ACHN (cell line): ENCODE results near the gene HSPBAP1.
A peak's percentile ranks its signal among the peaks of the same experiment; 100 is the strongest.

ENCODE experiments used
- DNase-seq: peaks from one replicate; pipeline ENCODE4 v3.0.0-alpha.2; 2015
- in situ Hi-C: cut with HindIII; loops from 2 replicates; pipeline ENCODE4 v1.10.0; 2017; ENCODE audit warnings: low sequenced_read_pairs, low pct_ligation_motif_present, low pct_unique_long_range_greater_than_20kb

The HSPBAP1 gene

DNA sequence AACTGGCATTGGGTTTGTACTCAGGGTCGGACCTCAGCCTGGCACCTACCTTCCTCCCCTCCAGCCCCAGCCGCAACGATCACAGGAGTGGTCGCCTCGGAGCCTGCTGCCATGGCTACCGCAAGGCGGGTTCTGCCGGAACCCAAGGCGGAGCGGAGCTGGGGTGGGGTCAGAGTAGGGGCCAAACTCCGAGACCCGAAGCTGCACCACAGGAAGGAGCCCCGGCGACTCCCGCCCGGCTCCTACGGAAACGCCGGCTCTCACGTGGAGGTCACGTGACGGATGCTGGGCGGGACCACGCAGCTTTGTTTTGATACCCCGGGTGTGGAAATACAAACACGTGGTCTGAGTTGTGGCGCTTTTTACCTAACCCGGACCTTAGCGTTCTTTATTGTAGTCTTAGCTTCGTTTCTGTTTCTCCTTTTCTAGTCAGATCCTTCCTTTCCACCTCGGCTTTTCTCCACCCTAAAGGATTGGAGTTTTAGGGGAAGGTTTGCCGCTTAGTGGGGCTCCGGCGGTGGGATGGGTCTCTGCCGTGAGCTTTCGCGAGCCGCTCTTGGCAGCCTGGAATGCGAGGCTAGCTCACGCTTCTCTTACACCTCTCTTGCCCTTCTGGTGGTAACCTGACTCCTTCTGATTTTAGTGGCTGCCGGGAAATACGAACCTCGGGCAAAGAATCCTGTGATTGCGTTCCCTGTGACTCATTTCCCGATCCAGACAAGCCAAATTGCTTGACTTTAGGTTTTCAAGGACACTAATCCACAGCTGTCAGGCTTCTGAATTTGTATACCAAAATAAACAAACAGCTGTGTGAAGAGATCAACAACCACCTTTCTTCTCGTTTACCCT is at the start of gene HSPBAP1:
Gene HSPBAP1 (minus strand): TSS at position 264 of the 849 bp plus-strand sequence. CDS start 151 bp downstream, at position 113.
- DNase-seq: peak; percentile 87

DNA sequence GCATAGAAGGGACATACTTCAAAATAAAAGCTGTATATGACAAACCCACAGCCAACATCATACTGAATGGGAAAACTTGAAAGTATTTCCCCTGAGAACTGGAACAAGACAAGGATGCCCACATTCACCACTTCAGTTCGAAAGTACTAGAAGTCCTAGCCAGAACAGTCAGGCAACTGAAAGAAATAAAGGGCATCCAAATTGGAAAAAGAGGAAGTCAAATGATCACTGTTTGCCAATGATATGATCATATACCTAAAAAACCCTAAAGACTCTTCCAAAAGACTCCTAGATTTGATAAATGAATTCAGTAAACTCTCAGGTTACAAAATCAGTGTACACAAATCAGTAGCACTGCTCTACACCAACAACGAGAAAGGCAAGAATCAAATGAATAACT is 42.0 kb upstream of the HSPBAP1 start:
- in situ Hi-C loops: no loop called here
- DNase-seq: no peak

More for the DNA sequence above, at the start of gene HSPBAP1:
- in situ Hi-C loops: no loop called here

DNA sequence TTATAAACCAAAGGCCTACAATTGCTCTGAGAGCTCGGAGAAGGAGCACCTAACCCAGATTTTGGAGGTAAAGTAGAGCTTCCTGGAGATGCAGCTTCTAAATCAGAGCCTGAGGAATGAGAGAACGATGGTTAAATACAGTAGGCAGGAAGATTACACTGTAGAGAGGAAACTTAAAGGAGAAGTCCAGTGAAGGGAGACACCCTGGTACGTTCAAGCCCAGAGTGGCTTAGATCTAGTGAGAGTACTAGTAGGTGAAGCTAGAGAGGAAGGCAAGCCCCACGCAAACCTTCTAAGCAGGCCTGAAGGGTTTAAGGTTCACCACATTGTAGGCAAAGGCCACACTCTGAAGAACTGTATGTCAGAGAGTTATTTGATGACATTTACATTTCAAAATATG is 34.6 kb upstream of the HSPBAP1 start:
- in situ Hi-C loops: no loop called here
- DNase-seq: no peak

DNA sequence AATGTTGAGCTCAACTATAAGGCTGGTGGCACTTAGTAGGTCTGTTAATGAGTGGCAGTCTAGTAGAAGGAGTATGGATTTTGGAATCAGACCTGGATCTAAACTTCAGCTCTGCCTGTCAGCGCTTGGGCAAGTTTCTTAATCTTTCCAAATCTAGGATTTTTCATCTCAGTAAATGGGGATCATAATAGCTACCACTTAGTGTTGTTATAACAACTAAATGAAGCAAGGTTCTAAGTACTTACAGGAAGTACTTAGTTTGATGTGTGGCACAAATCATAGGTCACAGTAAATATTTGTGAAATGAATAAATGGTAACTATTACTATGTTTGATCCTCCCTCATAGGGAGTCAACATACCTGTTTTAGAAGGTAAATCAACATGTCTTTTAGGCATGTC is 32.6 kb upstream of the HSPBAP1 start:
- in situ Hi-C loops: no loop called here
- no peak for DNase-seq

GRCh38 chr3:122825460-122825859 is 31.8 kb upstream of the HSPBAP1 start:
- in situ Hi-C loops: no loop called here
- no peak for DNase-seq

- DNase-seq: no peak
- in situ Hi-C loops: no loop called here
Measured at GRCh38 chr3:122824465-122825381, 31.1 kb upstream of the HSPBAP1 start.

- no peak for DNase-seq
- in situ Hi-C loops: no loop called here
Measured at GRCh38 chr3:122816587-122816986, 23.0 kb upstream of the HSPBAP1 start.

- in situ Hi-C loops: no loop called here
- no peak for DNase-seq
Measured at GRCh38 chr3:122810734-122811133, 17.1 kb upstream of the HSPBAP1 start.

DNA sequence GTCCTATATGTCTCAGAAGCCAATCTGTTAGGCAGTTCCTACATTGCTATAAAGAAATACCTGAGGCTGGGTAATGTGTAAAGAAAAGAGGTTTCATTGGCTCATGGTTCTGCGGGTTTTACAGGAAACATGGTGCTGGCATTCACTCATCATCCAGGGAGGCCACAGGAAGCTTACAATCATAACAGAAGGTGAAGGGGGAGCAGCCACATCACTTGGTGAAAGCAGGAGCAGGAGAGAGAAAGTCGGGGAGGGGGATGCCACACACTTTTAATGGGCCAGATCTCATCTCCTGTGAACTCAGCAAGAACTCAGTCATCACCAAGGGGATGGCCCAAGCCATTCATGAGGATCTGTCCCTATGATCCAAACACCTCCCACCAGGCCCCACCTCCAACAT is 10.3 kb upstream of the HSPBAP1 start:
- no peak for DNase-seq
- in situ Hi-C loops: no loop called here

GRCh38 chr3:122802323-122802722 is 8.7 kb upstream of the HSPBAP1 start:
- DNase-seq: no peak
- in situ Hi-C loops: no loop called here

DNA sequence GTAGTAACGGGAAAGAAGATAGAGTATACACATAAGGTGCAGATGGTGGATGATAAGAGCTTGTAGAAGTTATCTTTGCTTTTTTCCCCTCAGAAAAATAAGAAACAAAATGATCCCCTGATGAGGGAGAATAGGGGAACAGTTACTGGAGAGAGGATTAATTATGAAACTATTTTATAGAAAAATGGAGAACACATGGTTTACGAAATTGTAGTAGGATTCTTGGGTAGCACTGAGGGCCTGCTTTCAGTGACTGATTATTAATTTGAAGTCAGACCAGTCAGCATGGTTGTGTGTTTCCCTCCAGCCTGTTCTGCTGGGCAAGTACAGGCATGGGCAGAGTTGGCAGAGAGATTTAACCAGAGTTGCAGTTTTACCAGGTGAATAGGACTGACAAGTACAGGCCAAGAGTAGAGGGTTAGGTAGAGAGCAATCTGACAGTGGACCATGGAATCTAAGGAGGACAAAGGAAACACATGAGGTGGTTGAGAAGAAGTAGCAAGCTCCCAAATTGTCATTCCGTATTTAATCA is 7.1 kb upstream of the HSPBAP1 start:
- in situ Hi-C loops: no loop called here
- DNase-seq: no peak

DNA sequence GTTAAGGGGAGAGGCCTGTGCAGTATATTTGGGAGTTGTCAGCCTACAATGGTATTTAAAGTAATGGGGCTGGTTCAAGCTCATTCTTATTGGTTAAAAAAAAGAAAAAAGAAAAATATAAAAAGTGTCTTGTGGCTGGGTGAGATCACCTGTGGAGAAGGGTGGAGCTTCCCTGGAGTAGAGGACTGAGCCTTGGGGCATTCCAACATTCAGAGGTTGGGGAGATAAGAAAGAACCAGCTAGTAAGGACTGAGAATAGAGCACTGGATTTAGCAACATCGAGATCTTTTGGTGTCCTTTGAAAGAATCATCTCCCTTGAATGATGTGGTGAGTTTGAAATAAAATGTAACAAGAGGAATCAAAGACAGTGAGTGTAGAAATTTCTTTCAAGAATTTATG is 6.4 kb upstream of the HSPBAP1 start:
- in situ Hi-C loops: no loop called here
- no peak for DNase-seq

DNA sequence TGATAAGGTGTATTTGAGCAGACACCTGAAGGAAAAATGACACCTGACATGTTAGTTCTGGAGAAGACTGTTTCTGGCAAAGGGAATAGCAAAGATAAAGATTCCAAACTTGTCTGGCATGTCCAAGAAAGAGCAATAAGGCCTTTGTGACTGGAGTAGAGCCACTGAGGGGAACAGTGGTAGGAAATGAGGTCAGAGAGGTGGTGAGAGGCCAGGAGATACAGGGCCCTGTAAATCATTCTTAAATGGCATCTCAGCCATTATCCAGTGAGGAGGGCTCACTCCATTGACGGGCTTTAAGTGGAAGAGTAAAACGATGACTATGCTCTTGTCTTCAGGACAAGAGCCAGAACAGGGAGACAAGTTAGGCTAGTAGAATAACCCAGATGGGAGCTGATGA is 5.7 kb upstream of the HSPBAP1 start:
- in situ Hi-C loops: no loop called here
- DNase-seq: no peak

DNA sequence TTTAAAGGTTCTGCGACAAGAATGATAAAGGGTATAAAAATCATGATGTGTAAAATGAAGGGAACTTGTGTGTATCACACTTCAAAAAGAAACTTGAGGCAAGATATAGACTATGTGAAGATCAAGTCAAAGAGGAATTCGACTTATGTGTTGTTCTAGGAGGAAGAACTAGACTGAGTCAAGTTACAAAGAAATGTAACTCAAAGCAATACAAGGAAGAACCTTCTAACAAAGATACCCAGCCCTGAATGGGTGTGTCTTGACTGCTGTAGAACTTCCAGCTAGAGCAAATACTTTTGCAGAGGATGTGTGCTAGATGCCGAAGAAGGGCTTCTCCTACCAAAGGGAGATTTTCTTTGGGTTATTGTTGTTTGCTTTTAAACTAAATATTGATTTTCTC is 3.7 kb upstream of the HSPBAP1 start:
- in situ Hi-C loops: no loop called here
- no peak for DNase-seq

DNA sequence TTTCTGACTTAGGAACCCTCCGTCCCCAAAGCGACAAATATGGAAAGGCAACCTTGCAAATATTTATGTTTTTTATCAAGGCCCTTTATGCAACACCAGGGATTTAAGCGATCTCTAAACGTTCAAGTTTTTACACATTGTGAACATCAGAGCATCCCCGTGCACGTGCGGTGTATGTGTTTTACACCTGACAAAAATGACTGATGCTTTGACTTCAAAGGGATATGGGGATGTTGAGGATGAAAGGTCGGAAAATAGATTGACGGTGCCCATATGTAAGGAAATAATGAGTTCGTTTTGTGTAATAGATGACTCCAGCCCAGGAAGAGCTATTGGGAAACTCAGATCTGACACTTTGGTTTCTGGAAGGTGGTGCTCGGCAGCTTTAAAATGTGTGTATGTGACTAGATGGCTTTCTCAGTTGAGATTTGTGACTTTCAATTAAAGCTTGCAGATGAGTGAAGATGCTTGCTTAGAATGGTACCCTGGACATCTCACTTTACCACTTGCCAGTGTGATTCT is 2.1 kb upstream of the HSPBAP1 start:
- no peak for DNase-seq
- in situ Hi-C loops: no loop called here

DNA sequence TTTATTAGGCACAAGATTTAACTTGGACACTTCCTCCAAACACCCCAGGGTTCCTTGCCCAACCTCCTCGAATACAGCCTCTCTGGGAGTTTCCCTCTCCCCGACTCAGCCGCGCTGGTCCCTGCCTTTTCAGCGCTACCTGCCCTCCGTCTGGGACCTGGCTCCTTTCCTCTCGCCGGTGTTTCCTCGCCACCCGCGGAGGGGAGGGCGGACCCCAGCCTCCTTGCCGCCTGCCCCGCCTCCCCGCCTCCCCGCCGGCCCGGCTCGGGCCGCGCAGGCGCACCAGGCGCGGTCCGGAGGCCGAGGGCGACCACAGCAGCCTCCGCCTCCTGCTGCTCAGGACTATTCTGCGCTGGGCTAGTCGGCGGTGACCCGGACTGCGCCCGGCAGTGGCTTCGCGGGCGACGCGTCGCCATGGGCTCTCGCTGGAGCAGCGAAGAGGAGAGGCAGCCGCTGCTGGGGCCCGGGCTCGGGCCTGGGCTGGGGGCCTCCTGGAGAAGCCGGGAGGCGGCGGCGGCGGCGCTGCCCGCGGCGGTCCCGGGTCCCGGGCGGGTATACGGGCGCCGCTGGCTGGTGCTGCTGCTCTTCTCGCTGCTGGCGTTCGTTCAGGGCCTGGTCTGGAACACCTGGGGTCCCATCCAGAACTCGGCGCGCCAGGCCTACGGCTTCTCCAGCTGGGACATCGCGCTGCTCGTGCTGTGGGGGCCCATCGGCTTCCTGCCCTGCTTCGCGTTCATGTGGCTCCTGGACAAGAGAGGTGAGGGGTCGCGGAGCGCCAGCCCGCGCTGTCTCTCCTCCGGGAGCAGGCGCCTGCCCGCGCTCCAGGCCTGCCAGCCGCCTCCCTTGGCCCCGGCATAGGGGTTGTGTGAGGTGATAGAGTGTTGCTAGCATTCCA is 1.4 kb upstream of the HSPBAP1 start, which contains the start of gene SLC49A4:
Gene SLC49A4 (plus strand): TSS at position 291 of the 895 bp plus-strand sequence. CDS start 124 bp downstream, at position 415.
- in situ Hi-C loops: no loop called here
- peak; percentile 77 for DNase-seq

DNA sequence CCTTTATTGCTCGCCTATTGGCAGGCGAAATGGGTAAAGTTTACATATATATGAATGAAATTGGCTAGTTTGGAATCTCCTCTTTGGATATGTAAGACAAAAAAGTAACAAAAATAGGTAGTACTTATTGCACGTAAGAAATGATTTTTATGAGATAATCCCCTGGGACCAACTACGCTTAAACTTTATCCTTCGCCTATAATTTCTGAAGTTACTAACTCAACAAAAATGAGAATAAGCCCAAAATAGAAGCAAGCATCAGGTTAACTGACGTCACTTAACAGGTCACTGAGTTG is 800 bp upstream of the HSPBAP1 start:
- in situ Hi-C loops: no loop called here
- no peak for DNase-seq

DNA sequence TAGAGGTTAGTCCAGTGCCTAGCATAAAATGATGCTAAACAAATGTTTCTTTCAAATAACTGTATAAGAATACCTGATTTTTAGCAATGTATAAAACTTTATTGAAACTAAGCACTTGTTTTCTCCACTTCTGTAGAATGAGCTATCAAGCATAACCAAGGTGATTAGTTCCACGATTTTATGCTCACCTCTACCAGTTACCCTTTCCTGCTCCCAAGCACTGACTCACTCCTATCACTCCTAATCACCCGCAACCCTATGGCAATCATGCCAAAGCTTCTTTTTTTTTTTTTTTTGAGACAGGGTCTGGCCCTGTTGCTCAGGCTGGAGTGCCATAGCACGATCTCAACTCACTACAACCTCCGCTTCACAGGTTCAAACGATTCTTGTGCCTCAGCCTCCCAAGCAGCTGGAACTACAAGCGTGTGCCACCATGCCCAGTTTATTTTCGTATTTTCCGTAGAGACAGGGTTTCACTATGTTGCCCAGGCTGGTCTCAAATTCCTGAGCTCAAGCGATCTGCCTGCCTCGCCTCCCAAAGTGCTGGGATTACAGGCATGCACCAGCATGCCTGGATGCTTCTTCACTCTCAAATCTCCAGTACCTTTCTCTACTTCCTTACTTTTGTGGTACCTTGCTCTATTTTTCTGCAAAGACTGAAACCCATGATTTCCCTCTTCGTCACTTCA is 3.9 kb downstream of the HSPBAP1 start:
- in situ Hi-C loops: no loop called here
- DNase-seq: no peak
